Measurements from ENCODE around the gene BANF2.

The BANF2 gene

GRCh38 chr20:17704589-17705317 is 5.0 kb downstream of the BANF2 start:
- TF ChIP-seq ZNF565 (CRISPR knock-in tag; conservative IDR thresholded peaks at IDR 0.05; ENCODE audit: low read depth): no peak
- TF ChIP-seq GLIS3 (CRISPR knock-in tag; IDR thresholded peaks at IDR 0.05): no peak
- TF ChIP-seq PPARA (CRISPR knock-in tag; IDR thresholded peaks at IDR 0.05; ENCODE audit: borderline replicate concordance): no peak
- no peak for TF ChIP-seq CSDC2 (CRISPR knock-in tag; IDR thresholded peaks at IDR 0.05)
- TF ChIP-seq SNAI2 (CRISPR knock-in tag; IDR thresholded peaks at IDR 0.05): no peak
- no peak for TF ChIP-seq CSRNP3 (CRISPR knock-in tag; IDR thresholded peaks at IDR 0.05)
- TF ChIP-seq ZC3H10 (CRISPR knock-in tag; IDR thresholded peaks at IDR 0.05): no peak
- TF ChIP-seq ZFP30 (CRISPR knock-in tag; IDR thresholded peaks at IDR 0.05): no peak
- no peak for TF ChIP-seq PATZ1 (CRISPR knock-in tag; IDR thresholded peaks at IDR 0.05; ENCODE audit: borderline replicate concordance)
- TF ChIP-seq ISL1 (CRISPR knock-in tag; IDR thresholded peaks at IDR 0.05): no peak
- TF ChIP-seq ZNF8 (CRISPR knock-in tag; IDR thresholded peaks at IDR 0.05): no peak
- ATAC-seq: no peak

- no peak for ATAC-seq
Observed at GRCh38 chr20:17705916-17706315, 6.2 kb downstream of the BANF2 start.

GRCh38 chr20:17706632-17707031 is 6.9 kb downstream of the BANF2 start:
- no peak for ATAC-seq
- TF ChIP-seq CSDC2 (CRISPR knock-in tag; IDR thresholded peaks at IDR 0.05) (no peak), ZNF8 (CRISPR knock-in tag; IDR thresholded peaks at IDR 0.05) (no peak), TSHZ2 (CRISPR knock-in tag; IDR thresholded peaks at IDR 0.05) (no peak), PATZ1 (CRISPR knock-in tag; IDR thresholded peaks at IDR 0.05; ENCODE audit: borderline replicate concordance) (no peak), ZFP3 (CRISPR knock-in tag; IDR thresholded peaks at IDR 0.05) (no peak), PPARA (CRISPR knock-in tag; IDR thresholded peaks at IDR 0.05; ENCODE audit: borderline replicate concordance) (no peak), ISL1 (CRISPR knock-in tag; IDR thresholded peaks at IDR 0.05) (no peak), TCF4 (CRISPR knock-in tag; IDR thresholded peaks at IDR 0.05; ENCODE audit: borderline replicate concordance) (no peak), POU6F1 (CRISPR knock-in tag; IDR thresholded peaks at IDR 0.05; ENCODE audit: borderline replicate concordance, low read depth) (no peak), CREB5 (CRISPR knock-in tag; IDR thresholded peaks at IDR 0.05; ENCODE audit: low read depth) (no peak), OSR1 (CRISPR knock-in tag; IDR thresholded peaks at IDR 0.05) (no peak), RARB (CRISPR knock-in tag; IDR thresholded peaks at IDR 0.05) (no peak), ZFP30 (CRISPR knock-in tag; IDR thresholded peaks at IDR 0.05) (no peak)

More at GRCh38 chr20:17705916-17706315, 6.2 kb downstream of the BANF2 start:
- TF ChIP-seq TSHZ2 (CRISPR knock-in tag; IDR thresholded peaks at IDR 0.05) (no peak), ZNF565 (CRISPR knock-in tag; conservative IDR thresholded peaks at IDR 0.05; ENCODE audit: low read depth) (no peak), BACH2 (CRISPR knock-in tag; IDR thresholded peaks at IDR 0.05; ENCODE audit: borderline replicate concordance) (no peak), ZC3H10 (CRISPR knock-in tag; IDR thresholded peaks at IDR 0.05) (no peak), SNAI2 (CRISPR knock-in tag; IDR thresholded peaks at IDR 0.05) (no peak)
